GM12891 (cell line): ENCODE data around the gene ANP32B.
A peak's percentile ranks its signal among the peaks of the same experiment; 100 is the strongest.
"Not testable (repeated sequence)": the region's sequence is repeated elsewhere in the genome, so short reads cannot be mapped to it uniquely, and the experiment has no call there.

Experiments
- DNase-seq: peaks from one replicate; pipeline ENCODE4 v3.0.0; 2011; ENCODE audit warnings: low spot score; ENCODE audit not compliant: insufficient read length
- FAIRE-seq: peaks from 2 replicates; lab custom pipeline; 2011; peaks lifted over from hg19 to GRCh38; lab: Jason Lieb, UNC
- PAX5 ChIP-seq: IDR thresholded peaks from 2 replicates; pipeline ENCODE4 v1.6.1; 2011; ENCODE audit warnings: low read length, moderate library complexity, mild to moderate bottlenecking; ENCODE audit not compliant: insufficient read depth, severe bottlenecking
- POLR2A ChIP-seq: IDR thresholded peaks from 2 replicates; pipeline ENCODE4 v1.6.1; 2011; ENCODE audit warnings: low read depth, low read length, control low read depth
- POLR2AphosphoS5 ChIP-seq: IDR thresholded peaks from 2 replicates; pipeline ENCODE4 v1.6.1; 2011; ENCODE audit warnings: low read depth, low read length, control low read depth
- POU2F2 ChIP-seq: IDR thresholded peaks from 2 replicates; pipeline ENCODE4 v1.6.1; 2011; ENCODE audit warnings: low read depth, mild to moderate bottlenecking, control low read depth, low read length, moderate library complexity
- SPI1 ChIP-seq: IDR thresholded peaks from 2 replicates; pipeline ENCODE4 v1.6.1; 2011; ENCODE audit warnings: low read depth, low read length, control low read depth
- TAF1 ChIP-seq: IDR thresholded peaks from 2 replicates; pipeline ENCODE4 v1.6.1; 2011; ENCODE audit warnings: low read depth, low read length, control low read depth

Gene ANP32B

DNA sequence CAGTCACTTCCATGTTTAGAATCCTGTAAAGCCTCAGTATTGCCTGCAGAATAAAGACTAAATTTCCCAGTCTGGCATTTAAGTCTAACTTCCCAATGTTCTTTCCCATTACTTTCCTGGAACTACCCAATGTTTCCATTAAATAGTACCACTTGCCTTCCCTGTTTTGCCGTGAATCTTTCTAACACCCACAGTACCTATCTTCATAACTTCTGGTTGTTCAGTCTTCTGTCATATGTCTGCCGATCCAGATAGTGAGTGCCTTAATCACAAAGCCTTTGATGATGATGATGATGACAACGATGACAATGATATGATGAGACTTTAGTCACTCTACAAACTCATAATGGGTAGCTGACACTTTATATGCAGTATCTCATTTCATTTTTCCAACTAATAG lies 38.5 kb upstream of the ANP32B start:
- FAIRE-seq: no peak

DNA sequence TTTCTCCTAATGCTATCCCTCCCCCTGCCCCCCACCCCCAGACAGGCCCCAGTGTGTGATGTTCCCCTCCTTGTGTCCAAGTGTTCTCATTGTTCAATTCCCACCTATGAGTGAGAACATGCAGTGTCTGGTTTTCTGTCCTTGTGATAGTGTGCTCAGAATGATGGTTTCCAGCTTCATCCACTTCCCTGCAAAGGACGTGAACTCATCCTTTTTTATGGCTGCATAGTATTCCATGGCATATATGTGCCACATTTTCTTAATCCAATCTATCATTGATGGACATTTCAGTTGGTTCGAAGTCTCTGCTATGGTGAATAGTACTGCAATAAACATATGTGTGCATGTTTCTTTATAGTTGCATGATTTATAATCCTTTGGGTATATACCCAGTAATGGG lies 37.7 kb upstream of the ANP32B start:
- not testable (repeated sequence) for FAIRE-seq, DNase-seq

More for the DNA sequence above, 38.5 kb upstream of the ANP32B start:
- TF ChIP-seq POLR2AphosphoS5: no peak
- no peak for TF ChIP-seq TAF1
- no peak for TF ChIP-seq POU2F2
- TF ChIP-seq PAX5: no peak
- TF ChIP-seq SPI1: no peak
- no peak for TF ChIP-seq POLR2A
- no peak for DNase-seq

DNA sequence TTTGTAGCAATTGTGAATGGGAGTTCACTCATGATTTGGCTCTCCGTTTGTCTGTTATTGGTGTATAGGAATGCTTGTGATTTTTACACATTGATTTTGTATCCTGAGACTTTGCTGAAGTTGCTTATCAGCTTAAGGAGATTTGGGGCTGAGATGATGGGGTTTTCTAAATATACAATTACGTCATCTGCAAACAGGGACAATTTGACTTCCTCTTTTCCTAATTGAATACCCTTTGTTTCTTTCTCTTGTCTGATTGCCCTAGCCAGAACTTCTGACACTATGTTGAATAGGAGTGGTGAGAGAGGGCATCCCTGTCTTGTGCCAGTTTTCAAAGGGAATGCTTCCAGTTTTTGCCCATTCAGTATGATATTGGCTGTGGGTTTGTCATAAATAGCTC lies 36.0 kb upstream of the ANP32B start:
- not testable (repeated sequence) for FAIRE-seq

DNA sequence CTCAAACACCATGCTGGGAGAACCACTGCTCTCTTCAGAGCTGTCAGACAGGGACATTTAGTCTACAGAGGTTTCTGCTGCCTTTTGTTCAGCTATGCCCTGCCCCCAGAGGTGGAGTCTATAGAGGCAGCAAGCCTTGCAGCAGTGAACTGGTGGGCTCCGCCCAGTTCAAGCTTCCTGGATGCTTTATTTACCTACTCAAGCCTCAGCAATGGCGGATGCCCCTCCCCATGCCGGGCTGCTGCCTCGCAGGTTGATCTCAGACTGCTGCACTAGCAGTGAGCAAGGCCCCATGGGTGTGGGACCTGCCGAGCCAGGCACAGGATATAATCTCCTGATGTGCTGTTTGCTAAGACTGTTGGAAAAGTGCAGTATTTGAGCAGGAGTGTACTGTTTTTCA lies 32.3 kb upstream of the ANP32B start:
- DNase-seq: not testable (repeated sequence)

More for the DNA sequence above, 36.0 kb upstream of the ANP32B start:
- not testable (repeated sequence) for DNase-seq

DNA sequence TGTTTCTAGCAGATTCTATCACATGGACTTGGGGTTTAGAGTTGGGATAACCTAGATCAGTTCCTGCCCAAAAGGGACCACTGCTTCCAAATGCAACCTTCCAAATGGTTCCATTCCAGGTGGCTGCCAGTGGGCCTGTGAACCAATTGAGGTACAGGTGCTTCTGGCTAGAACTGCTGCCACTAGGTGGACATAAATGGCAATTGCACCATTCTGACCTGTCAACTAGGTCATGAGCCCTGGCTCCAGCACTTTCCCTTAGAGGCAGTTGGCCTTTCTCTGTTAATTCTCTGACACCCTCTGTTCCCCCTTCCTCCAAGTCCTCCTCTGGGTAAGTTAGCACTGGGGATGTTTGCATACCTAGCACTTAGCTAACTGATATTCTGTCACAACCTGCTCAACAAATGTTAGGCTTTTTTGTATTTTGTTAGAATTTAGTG lies 28.6 kb upstream of the ANP32B start:
- TF ChIP-seq POLR2A: no peak
- TF ChIP-seq PAX5: no peak
- no peak for TF ChIP-seq POU2F2
- no peak for TF ChIP-seq TAF1
- TF ChIP-seq POLR2AphosphoS5: no peak
- no peak for TF ChIP-seq SPI1
- FAIRE-seq (peak; percentile 95), DNase-seq (peak; percentile 51)

More for the DNA sequence above, 32.3 kb upstream of the ANP32B start:
- FAIRE-seq: not testable (repeated sequence)

DNA sequence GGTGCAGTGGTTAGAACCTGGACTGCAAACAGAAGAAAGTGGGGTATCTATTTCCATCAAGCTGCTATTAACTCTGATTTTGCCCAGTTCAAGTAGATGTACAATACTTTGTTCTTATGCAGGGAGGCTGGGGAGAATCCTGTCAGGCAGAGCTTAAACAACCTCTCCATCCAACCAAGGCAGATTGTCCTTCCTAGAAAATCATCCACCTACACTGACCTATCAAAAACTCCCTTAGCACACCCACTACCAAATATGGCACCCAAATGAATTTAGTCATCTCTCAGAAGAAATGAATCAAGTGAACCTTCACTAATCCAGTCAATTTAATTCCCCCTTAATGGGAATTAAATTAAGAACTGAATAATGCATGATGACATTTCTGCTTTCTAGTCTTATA lies 26.8 kb upstream of the ANP32B start:
- TF ChIP-seq PAX5 (no peak), POLR2AphosphoS5 (no peak), POLR2A (no peak), SPI1 (no peak), TAF1 (no peak), POU2F2 (no peak)
- DNase-seq: no peak
- peak; percentile 35 for FAIRE-seq

DNA sequence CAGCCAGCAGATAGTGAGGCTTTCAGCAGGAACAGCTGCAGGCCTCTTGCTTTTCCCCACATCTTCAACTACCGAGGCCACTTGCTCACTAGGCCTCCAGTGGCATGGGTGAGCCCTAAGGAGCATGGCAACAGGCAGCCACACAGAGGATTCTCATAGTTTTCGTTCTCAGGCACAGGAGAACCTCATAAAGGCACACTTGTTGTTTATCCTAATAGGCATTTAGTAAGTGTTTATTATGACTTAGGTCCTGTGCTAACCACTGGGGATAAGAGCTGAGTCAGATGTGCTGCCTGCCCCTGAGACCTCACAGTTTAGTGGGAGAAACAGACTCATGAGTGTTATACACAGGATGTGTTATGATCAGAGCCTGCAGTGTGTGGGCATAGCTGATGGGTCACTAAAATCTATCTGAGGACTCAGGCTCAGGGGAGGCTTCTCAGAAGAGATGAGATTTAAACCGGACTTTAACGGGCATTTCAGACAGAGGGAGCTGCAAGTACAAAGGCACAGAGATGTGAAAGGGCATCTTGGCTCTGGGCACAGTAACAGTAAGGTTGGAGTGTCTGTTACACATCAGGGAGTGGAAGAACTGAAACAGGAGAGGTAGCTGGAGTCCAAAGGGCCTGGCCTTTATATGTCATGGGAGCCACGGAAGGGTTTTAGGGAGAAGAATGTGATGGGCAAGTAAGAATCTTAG lies 24.2 kb upstream of the ANP32B start:
- FAIRE-seq: no peak
- TF ChIP-seq POLR2AphosphoS5 (no peak), SPI1 (no peak), TAF1 (no peak), POU2F2 (no peak), PAX5 (no peak), POLR2A (no peak)
- DNase-seq: no peak

DNA sequence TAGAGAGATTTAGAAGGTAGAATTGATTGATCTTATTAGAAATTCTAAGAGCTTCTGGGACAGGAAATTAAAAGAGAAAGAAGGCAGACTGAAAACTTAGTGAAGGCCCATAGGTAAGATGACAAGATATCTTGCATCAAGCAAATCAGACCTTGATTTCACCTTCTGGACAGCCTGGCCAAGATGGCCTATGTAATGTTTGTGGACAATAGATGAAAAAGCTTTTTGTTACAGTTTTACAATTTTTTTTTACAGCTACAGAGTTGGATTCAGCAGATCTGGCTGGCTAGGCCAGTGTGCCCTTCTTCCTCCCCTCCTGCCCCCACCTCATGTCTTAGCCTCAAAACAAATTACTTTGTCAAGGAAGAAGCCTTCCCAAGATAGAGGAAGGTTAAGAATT lies 23.6 kb upstream of the ANP32B start:
- DNase-seq (no peak), FAIRE-seq (no peak)
- TF ChIP-seq SPI1 (no peak), TAF1 (no peak), POLR2AphosphoS5 (no peak), POU2F2 (no peak), PAX5 (no peak), POLR2A (no peak)

DNA sequence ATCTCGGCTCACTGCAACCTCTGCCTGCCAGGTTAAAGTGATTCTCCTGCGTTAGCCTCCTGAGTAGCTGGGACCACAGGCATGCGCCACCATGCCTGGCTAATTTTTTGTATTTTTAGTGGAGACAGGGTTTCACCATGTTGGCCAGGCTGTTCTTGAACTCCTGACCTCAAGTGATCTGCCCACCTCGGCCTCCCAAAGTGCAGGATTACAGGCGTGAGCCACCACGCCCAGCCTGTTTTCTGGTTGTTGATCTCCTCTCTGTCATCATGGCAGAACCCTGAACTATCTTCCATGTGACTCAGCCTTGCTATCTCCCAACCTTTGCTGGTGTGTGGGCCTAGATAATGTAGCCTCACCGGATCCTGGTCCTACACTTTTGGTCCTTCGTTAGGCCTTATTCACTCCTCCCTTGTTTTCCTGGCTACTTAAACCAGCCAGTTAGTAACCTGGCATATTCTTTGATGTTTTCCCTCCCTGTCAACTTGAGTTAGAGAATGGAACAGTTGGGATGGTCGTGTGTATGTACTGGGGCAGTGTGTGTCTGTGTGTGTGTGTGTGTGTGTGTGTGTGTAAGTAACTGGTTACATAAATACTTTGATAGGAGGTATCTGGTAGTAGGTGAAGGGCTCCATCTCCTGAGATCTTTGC lies 22.3 kb upstream of the ANP32B start:
- DNase-seq, FAIRE-seq: not testable (repeated sequence)

DNA sequence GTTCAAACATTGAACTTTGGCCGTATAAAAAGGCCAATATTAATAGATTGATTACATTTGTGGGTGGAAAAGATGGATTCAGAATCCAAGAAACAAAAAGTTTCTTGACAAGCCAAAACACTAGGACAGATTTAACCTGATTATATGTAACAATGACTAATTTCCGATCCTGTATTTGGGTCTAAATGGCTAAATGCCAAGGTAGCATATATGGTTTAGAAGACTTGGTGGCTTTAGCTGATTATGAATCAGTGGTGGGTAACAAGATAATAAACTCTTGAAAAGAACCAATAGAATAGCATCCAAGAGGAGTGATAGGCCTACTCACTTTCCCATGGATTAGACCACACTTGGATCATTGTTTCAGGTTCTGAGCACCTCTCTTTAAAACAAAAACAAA lies 21.8 kb upstream of the ANP32B start:
- TF ChIP-seq PAX5: no peak
- TF ChIP-seq POU2F2: no peak
- TF ChIP-seq POLR2A: no peak
- no peak for TF ChIP-seq POLR2AphosphoS5
- DNase-seq (no peak), FAIRE-seq (no peak)

DNA sequence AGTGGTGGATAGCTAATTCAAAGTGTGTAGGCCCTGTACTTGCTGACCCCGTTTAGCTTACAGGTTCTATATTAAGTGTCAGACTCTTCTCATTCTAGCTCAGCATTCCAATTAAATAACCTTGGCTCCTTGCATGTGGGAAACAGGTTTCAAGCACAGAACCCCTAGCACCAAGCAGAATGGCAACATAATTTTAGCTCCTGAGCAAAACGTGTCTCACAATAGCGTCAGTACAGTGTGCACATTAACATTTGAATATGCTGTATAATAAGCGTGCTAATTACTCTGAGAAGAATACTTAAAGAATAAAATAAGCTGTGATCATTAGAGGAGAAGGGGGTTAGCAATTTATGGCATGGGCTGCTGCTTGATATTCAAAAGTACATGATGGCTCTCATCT lies 21.0 kb upstream of the ANP32B start:
- TF ChIP-seq POLR2A: no peak
- TF ChIP-seq TAF1: no peak
- no peak for TF ChIP-seq POLR2AphosphoS5
- no peak for TF ChIP-seq POU2F2
- TF ChIP-seq SPI1: no peak
- TF ChIP-seq PAX5: no peak
- FAIRE-seq (no peak), DNase-seq (no peak)
